ENCODE data around the gene ZNF791.
"Not testable (repeated sequence)": the region's sequence is repeated elsewhere in the genome, so short reads cannot be mapped to it uniquely, and the experiment has no call there.

Gene ZNF791

GRCh38 chr19:12628040-12629022 lies 17.6 kb downstream of the ZNF791 start:
- no peak for DNase-seq (ENCODE audit: low read depth in 1 of 2, low spot score in 1 of 2)

DNA sequence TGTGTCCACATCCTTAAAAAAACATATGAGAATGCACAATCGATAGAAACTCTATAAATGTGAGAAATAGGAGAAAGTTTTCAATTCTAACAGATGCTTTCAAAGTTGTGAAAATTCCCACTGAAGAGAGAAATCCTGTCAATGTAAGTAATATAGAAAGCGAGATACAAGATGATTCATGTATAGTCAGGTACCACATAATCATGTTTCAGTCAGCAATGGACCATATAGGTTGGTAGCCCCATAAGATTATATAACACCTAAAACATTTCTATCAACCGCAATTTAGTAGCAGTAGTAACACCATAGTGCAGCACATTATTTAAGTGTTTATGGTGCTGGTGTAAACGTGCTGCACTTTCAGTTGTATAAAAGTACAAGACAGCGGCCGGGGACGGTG lies 18.5 kb downstream of the ZNF791 start:
- no peak for DNase-seq (ENCODE audit: low read depth in 1 of 2, low spot score in 1 of 2)

DNA sequence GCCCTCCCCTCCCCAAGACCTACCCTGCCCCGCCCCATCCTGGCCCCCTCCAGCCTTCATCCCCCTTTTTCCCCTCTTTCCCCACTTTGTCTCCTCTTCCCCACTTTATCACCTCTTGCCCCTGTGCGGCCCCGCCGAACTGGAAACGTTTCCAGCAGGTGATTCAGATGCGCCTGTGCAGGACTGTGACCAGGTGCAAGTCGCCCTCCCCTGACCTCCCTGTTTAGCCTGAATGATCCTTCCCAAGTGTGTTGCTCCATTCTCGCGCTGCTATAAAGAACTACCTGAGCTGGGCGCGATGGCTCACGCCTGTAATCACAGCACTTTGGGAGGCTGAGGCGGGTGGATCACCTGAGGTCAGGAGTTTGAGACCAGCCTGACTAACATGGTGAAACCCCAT lies 25.9 kb downstream of the ZNF791 start:
- no peak for DNase-seq (ENCODE audit: low read depth in 1 of 2, low spot score in 1 of 2)

- no peak for DNase-seq (ENCODE audit: low read depth in 1 of 2, low spot score in 1 of 2)
These were observed 28.0 kb downstream of the ZNF791 start for GRCh38 chr19:12638611-12639182.

DNA sequence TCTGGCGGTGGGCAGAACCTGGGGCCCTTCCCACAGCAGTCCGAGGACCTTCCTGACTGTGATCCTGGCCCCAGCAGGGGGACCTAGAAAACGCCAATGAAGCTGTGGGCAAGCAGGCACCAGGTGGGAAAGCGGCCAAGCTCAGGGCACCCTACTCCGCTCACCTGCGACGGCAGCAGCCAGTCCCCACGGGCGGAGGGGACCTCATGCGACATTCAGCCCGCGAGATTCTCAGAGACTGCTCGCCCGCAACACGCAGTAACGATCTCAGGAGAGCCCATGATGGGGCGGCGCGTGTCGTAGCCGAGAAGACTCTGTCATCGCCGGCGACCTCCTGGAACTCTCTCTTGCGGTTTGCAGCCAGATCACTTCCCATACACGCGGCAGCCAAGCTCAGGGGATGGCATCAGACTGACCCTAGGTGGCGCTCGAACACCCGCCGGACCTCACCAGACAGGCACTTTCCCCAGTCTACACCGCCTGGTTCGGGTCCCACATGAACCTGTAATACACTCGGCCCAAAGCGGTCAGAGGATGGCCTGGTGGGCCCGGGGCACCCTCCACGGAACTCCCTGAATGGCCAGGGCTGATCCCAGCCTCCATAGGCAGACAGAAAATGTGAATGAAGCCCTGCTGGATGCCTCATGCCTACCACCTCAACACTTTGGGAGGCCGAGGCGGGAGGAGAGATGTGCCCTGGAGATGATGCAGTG lies 29.3 kb downstream of the ZNF791 start:
- DNase-seq (ENCODE audit: low read depth in 1 of 2, low spot score in 1 of 2): peak; percentile 75 to 87

DNA sequence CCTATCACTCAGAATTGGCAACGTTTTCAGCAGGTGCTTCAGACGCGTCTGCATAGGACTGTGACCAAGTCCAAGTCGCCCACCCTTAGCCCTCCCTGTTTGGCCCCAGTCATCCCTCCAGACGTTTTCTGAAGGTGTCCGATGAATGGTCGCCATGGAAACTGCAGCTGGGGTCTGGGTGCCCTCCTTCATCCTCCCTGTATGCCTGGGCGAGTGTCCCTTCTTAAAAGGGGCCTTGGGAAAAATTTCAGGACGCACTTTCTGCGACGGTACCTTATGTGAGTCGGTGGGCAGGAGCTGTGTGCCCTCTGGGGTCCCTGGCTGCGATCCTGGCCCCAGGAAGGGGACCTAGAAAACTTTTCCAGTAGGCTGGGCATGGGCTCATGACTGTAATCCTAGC lies 30.7 kb downstream of the ZNF791 start:
- no peak for DNase-seq (ENCODE audit: low read depth in 1 of 2, low spot score in 1 of 2)

DNA sequence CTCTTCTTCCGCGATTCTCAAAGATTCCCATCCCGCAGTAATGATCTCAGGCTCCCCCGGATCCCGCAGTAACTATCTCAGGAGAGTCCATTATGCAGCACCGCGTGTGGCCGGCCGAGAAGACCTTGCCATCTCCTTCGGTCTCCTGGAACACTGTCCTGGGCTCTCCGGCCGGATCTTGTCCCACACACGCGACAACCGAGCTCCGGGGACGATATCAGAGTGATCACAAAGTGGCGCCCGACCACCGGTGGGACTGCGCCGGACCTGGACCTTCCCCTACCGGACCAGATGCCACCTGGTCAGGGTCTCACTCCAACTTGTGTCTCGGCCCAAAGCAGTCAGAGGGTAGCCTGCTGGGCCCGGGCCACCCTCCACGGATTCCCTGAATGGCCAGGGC lies 31.8 kb downstream of the ZNF791 start:
- DNase-seq (ENCODE audit: low read depth in 1 of 2, low spot score in 1 of 2): no peak

DNA sequence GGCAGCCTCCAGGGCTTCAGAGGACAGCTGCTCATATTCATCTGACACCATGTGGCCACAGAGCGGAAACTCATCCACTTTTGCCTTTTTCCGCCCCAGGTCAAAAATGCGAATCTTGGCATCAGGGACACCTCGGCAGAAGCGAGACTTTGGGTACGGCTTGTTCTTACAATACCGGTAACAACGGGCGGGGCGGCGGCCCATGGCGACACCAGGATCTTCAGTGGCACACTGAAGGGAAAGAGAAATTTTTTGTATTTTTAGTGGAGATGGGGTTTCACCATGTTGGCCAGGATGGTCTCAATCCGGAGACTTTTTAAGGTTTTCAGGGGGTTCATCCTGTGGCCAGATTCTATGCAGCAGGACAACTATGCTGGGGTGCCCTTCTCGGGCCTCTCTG lies 33.0 kb downstream of the ZNF791 start:
- not testable (repeated sequence) for DNase-seq (ENCODE audit: low read depth in 1 of 2, low spot score in 1 of 2)

GRCh38 chr19:12646551-12646950 lies 35.8 kb downstream of the ZNF791 start:
- DNase-seq (ENCODE audit: low read depth in 1 of 2, low spot score in 1 of 2): no peak

DNA sequence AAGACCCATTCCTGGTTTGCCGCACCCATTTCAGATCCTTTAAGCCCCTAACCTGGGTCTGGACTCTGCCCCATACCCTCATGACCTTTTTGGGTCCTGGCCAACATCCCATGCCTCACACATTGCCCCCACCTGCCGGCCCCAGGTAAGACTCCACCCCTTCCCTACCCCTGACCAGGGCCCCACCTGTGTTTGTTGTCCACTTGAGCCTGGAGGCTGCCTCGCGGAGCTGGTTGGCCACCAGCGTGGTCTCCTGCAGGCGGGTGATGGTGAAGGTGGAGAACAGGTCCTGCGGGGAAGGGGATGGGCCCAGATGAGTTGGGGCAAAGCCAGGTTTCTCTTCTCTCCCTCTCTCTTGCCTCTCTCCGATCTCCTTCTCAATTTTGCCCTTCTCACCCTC lies 36.3 kb downstream of the ZNF791 start:
- DNase-seq (ENCODE audit: low read depth in 1 of 2, low spot score in 1 of 2): no peak

DNA sequence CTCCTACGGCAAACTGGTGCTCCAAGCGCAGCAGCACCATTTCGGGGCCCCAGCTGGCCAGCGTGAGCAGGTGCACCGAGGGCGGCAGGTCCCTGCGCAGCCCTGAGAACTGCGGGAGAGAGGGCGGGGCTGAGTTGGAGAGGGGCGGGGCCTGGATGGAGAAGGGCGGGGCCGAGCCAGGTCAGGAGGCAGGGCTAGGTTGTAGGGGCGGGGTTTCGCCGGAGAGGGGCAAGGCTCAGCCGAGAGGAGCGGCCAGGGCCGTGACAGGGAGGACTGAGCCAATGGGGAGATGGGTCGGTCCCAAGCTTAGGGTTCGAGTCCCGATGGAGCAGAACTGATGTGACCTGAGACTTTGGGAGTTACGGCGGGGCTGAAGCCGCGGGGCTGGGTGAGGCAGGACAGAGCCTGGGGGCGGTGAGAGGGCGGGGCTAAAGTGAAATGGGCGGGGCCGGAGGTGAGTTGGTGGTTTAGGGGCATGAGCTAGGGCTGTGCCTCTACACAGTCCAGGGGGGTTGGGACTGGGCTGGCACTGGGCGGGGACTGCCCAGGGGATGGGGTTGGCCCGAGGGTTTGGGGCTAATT lies 36.9 kb downstream of the ZNF791 start:
- DNase-seq (ENCODE audit: low read depth in 1 of 2, low spot score in 1 of 2): peak in 1 of 2 donors; percentile 22

DNA sequence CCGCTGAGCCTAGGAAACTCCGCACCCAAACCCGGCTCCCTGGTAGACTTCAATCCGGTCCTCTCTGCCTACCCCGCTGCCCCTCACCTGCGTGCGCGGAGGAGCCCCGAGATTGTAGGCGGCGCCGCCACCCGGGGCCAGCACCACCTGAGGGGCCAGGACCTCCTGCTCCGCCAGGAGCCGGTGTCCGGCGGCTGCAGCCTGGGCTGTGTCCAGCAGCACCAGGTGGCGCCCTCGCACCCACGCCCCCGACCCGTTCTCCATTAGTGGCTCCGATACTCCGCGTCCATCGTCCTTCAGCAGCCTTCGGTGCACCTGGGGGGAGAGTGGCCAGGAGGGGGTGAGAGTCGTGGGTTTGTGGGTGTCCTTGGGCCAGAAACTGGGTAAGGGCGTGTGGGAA lies 37.4 kb downstream of the ZNF791 start:
- DNase-seq (ENCODE audit: low read depth in 1 of 2, low spot score in 1 of 2): no peak

DNA sequence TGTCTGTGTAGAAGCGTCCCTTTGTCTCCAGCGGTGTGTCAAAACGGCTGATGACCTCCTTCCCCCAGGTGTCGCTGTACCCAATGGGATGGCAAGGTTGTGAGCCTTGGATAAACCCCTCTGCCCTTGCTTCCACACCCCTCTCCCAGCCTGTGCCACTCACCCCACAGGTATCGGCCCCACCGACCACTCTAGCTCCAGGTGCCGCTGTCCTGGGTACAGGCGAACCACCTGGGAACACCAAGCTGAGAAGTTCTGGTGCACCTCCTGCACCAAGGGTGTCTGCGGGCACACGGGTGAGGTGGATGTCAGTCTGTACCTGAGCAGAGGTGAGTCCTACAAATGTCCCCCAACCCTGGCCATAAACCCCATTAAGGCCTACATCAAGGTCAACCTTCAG lies 39.2 kb downstream of the ZNF791 start:
- no peak for DNase-seq (ENCODE audit: low read depth in 1 of 2, low spot score in 1 of 2)

DNA sequence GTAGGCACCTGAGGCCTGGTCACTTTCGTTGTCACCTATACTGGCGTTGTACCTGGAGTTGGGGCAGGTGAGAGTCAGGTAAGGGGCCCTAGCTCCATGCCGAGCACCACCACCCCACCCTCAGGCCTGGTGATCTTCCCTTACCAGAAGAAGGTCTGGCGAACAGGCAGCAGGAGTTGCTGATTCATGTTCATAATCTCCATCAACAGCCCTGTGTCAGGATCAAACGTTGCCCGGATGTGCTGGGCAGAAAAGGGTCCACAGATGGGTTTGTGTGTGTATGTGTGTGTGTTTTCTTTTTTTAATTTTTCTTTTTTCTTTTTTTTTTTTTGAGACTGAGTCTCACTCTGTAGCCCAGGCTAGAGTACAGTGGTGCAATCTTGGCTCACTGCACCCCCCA lies 41.5 kb downstream of the ZNF791 start:
- no peak for DNase-seq (ENCODE audit: low read depth in 1 of 2, low spot score in 1 of 2)

- DNase-seq (ENCODE audit: low read depth in 1 of 2, low spot score in 1 of 2): no peak
These were observed 44.8 kb downstream of the ZNF791 start for GRCh38 chr19:12655546-12655945.

DNA sequence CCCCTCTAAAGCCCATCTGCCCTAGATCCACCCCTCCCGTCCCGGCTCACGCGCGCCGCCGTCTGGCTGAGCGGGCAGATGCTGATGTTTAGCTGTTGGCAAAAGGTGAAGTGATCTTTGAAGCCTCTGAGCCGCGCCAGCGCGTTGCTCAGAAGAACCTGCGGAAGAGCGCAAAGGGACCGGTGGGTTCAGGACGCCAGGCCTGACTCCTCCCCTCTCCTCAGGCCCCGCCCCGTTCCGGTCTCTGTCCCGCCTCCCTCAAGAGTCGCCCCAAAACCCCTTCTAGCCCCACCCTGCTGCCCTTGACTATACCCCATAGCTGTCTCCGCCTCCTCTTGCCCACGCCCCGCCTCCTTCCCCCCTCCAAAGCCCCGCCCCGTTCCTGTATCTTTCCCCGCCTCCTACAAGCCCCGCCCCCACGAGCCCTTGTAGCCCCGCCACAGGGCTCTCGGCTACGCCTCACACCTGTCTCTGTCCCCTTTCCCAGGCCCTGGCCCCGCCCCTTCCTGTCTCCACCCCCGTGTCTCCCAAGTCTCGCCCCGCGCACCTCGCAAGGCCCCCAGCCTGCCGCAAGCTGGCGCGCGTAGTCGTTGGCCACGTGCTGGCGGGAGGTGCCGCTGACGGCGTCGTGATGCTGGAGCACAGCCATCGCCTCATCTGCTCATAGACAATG lies 46.3 kb downstream of the ZNF791 start:
- no peak for DNase-seq (ENCODE audit: low read depth in 1 of 2, low spot score in 1 of 2)

- DNase-seq (ENCODE audit: low read depth in 1 of 2, low spot score in 1 of 2): no peak
These were observed 47.2 kb downstream of the ZNF791 start for GRCh38 chr19:12657966-12658365.

GRCh38 chr19:12660980-12661379 lies 50.3 kb downstream of the ZNF791 start:
- no peak for DNase-seq (ENCODE audit: low read depth in 1 of 2, low spot score in 1 of 2)

GRCh38 chr19:12664406-12665280 lies 53.9 kb downstream of the ZNF791 start:
- no peak for DNase-seq (ENCODE audit: low read depth in 1 of 2, low spot score in 1 of 2)

GRCh38 chr19:12665281-12665573 lies 54.5 kb downstream of the ZNF791 start:
- DNase-seq (ENCODE audit: low read depth in 1 of 2, low spot score in 1 of 2): peak in 1 of 2 donors; percentile 39

Data from activated CD4-positive, alpha-beta T cell treated with anti-CD3 and anti-CD28 coated beads, Interleukin-2, amount 50 U/mL, for 24 hours (primary cell).